DOHH2 (cell line): ENCODE data around the gene TNS2.

Experiments
- CTCF ChIP-seq: fragments of 200-600 bp; sonication (generic); IDR thresholded peaks from one replicate; pipeline ENCODE4 v1.5.1; 2014; ENCODE audit warnings: antibody characterized with exemption, mild to moderate bottlenecking, low read depth, low read length; ENCODE audit not compliant: poor library complexity, severe bottlenecking
- EZH2phosphoT487 ChIP-seq: fragments of 200-600 bp; sonication (generic); IDR thresholded peaks from 2 replicates; pipeline ENCODE4 v1.6.1; 2017; ENCODE audit warnings: borderline replicate concordance, mild to moderate bottlenecking, antibody characterized with exemption, low read length, moderate library complexity, mixed read lengths

- TF ChIP-seq EZH2phosphoT487 (no peak), CTCF (no peak)
Measured at GRCh38 chr12:53052419-53053217, 2.8 kb downstream of the TNS2 start.
